ENCODE results near the gene CCDC106. TPM values are rescaled to one million over a fixed set of nuclear protein-coding genes. Genes with fewer than 3 reads are reported as not detected.

Gene CCDC106
- total and polyA plus RNA-seq, 2 experiments from 2014 or later, result 42.4 to 43.5 TPM

DNA sequence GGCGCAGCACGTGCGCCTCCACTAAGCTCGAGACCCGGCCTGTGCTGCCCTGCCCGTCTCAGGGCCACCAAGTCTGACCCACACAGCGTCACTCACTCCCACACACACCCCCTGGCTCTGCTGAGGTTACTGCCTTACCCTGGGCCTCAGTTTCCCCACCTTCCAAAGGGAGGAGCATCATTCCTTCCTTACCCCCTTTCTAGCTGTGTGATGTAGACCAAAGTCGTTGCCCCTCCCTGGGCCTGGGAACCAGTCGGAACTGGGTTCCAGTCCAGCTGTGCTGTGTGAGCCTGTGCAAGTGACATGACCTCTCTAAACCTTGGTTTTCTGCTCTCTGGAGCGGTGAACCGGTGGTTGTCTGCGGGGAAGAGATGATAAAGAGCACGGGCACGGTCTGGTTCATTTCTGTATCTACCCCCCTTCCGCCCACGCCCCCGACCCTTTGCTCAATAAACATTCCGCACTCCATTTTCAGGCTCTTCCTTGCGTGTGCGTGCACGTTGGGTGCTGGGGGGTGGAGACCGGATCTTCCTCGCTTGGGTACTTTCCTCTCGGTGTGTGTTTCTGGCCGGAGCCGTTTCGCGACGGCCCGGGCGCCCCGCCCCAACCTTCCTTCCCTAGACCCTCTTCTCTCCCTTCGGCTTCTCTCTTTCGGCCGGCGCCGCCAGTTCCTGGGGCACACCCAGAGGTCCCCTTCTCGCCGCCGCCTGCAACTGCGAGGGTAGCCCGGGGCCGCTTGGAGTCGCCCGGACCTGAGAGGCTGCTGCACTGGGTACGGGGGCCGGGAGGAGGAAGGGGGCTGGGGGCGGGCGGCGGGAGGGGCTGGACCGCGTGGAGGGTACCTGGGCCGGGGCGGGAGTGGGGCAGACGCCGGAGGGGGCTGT lies 4.8 kb upstream of the CCDC106 start, which contains the start of gene ZNF581:
ZNF581 (plus strand) TSS at position 647 of the 884 bp plus-strand sequence. CDS start 923 bp downstream, outside the sequence.
- TF ChIP-seq, protein P1, sequence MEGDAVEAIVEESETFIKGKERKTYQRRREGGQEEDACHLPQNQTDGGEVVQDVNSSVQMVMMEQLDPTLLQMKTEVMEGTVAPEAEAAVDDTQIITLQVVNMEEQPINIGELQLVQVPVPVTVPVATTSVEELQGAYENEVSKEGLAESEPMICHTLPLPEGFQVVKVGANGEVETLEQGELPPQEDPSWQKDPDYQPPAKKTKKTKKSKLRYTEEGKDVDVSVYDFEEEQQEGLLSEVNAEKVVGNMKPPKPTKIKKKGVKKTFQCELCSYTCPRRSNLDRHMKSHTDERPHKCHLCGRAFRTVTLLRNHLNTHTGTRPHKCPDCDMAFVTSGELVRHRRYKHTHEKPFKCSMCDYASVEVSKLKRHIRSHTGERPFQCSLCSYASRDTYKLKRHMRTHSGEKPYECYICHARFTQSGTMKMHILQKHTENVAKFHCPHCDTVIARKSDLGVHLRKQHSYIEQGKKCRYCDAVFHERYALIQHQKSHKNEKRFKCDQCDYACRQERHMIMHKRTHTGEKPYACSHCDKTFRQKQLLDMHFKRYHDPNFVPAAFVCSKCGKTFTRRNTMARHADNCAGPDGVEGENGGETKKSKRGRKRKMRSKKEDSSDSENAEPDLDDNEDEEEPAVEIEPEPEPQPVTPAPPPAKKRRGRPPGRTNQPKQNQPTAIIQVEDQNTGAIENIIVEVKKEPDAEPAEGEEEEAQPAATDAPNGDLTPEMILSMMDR (IDR thresholded peaks at IDR 0.05; ENCODE audit: low read depth, low read length), result no peak
- peak; percentile 83 to 85 for DNase-seq (ENCODE audit: low read depth in 1 of 2, low spot score in 1 of 2)
- Histone ChIP-seq H3K27ac (peak within 1 kb of the TSS; percentile 91), H3K27me3 (no peaks in the 10 kb centered on the region), H3K36me3 (no peaks in the 10 kb centered on the region), H3K4me1 (ENCODE audit: low read depth) (peaks cover 19% of the 10 kb centered on the region), H3K9me3 (ENCODE audit: low read depth) (no peaks in the 10 kb centered on the region), H3K4me3 (peak within 1 kb of the TSS; percentile 95)

DNA sequence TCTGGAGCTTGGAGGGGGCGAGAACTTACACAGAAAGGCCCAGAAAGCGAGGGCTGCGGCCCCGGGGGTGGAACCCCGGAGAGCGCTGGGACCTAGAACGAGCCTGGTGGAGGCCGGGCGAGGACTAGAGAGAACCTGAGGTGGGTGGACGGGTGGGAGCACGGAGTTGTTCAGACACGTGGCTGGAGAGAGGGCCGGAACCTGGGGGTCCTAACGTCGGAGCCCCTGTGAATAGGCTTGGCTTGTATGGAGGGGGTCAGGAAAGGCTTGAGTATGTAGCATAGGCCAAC lies 4.2 kb upstream of the CCDC106 start:
- Histone ChIP-seq H3K9me3 (ENCODE audit: low read depth) (no peaks in the 10 kb centered on the region), H3K27me3 (no peaks in the 10 kb centered on the region), H3K4me1 (ENCODE audit: low read depth) (peaks cover 19% of the 10 kb centered on the region), H3K27ac (peak overlapping the region; percentile 91), H3K36me3 (no peaks in the 10 kb centered on the region), H3K4me3 (peak overlapping the region; percentile 95)
- DNase-seq (ENCODE audit: low read depth in 1 of 2, low spot score in 1 of 2), result no peak
- TF ChIP-seq, protein P1 (IDR thresholded peaks at IDR 0.05; ENCODE audit: low read depth, low read length), result no peak

DNA sequence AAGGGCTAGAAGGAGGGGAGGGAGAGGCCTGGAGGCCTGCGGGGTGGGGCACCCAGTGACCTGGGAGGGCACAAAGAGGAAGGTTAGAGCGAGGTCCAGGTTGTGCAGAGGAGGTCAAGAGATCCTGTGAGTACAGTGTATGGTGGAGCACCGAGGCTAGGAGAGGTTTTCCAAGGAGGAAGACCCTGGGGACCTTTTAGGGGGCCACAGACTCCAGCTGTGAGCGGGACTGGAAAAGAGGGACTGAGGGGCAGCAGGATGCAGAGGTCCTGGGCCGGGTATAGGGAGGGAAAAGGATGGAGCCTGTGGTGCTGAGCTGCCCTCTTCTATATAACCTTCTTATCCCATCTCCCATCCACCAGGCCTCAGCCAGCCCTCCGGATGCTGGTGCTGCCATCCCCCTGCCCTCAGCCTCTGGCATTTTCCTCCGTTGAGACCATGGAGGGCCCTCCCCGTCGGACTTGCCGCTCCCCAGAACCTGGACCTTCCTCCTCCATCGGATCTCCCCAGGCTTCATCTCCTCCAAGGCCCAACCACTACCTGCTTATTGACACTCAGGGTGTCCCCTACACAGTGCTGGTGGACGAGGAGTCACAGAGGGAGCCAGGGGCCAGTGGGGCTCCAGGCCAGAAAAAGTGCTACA lies 3.7 kb upstream of the CCDC106 start:
- no peaks in the 10 kb centered on the region for H3K36me3 ChIP-seq
- no peaks in the 10 kb centered on the region for H3K9me3 ChIP-seq (ENCODE audit: low read depth)
- DNase-seq (ENCODE audit: low read depth in 1 of 2, low spot score in 1 of 2), result no peak
- H3K4me1 ChIP-seq (ENCODE audit: low read depth), result peaks cover 19% of the 10 kb centered on the region
- peak overlapping the region; percentile 91 for H3K27ac ChIP-seq
- TF ChIP-seq, protein P1 (IDR thresholded peaks at IDR 0.05; ENCODE audit: low read depth, low read length), result no peak
- peak overlapping the region; percentile 95 for H3K4me3 ChIP-seq
- H3K27me3 ChIP-seq, result no peaks in the 10 kb centered on the region

DNA sequence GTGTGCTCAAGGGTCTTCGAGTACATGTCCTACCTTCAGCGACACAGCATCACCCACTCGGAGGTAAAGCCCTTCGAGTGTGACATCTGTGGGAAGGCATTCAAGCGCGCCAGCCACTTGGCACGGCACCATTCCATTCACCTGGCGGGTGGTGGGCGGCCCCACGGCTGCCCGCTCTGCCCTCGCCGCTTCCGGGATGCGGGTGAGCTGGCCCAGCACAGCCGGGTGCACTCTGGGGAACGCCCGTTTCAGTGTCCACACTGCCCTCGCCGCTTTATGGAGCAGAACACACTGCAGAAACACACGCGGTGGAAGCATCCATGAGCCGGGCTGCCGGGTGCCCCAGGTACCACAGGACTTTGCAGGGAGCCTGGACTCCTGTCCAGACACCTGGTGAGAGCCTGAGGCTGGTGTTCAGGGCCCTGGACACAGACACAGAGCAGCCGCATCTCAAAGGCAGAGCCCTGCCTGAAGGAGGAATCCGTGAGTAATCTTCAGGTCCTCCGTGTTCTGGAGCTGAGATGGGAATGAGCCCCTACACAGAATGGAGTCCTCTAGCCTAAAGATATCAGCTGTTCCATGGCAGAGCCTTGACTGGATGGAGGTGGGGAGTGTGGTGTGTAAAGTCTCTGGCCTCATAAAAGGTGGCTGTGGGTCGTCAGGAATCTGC lies 3.0 kb upstream of the CCDC106 start:
- TF ChIP-seq, protein P1 (IDR thresholded peaks at IDR 0.05; ENCODE audit: low read depth, low read length), result no peak
- H3K27ac ChIP-seq, result no peak overlapping the region
- H3K4me3 ChIP-seq, result peak overlapping the region; percentile 95
- no peak for DNase-seq (ENCODE audit: low read depth in 1 of 2, low spot score in 1 of 2)
- H3K4me1 ChIP-seq (ENCODE audit: low read depth), result peaks cover 19% of the 10 kb centered on the region
- H3K36me3 ChIP-seq, result no peaks in the 10 kb centered on the region
- no peaks in the 10 kb centered on the region for H3K27me3 ChIP-seq
- H3K9me3 ChIP-seq (ENCODE audit: low read depth), result no peaks in the 10 kb centered on the region

DNA sequence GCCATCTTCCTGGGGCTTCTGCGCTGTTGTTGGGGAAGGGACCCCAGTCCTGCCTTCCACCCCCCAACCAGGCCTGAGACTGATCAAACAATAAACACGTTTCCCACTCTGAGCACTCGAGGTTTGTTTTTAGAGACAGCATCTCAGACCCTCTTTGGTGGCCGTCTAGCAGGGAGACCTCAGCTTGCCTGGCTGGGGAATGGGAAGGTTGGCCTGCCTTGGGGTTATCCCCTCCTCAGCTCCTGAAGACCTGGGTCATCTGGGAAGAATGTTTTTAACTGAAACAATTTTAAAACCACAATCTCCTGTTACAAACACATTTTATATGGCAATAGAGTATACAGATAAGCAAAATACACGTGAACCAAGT lies 2.5 kb upstream of the CCDC106 start:
- no peak for DNase-seq (ENCODE audit: low read depth in 1 of 2, low spot score in 1 of 2)
- Histone ChIP-seq H3K27me3 (no peaks in the 10 kb centered on the region), H3K4me1 (ENCODE audit: low read depth) (peaks cover 19% of the 10 kb centered on the region), H3K27ac (no peak overlapping the region), H3K36me3 (no peaks in the 10 kb centered on the region), H3K9me3 (ENCODE audit: low read depth) (no peaks in the 10 kb centered on the region), H3K4me3 (no peak overlapping the region)
- TF ChIP-seq, protein P1 (IDR thresholded peaks at IDR 0.05; ENCODE audit: low read depth, low read length), result no peak

All from cardiac muscle cell (in vitro differentiated cells and primary cell).